Mesodermal cell (in vitro differentiated cells): ENCODE measurements around the gene NEK2.
"Not testable (repeated sequence)": the region's sequence is repeated elsewhere in the genome, so short reads cannot be mapped to it uniquely, and the experiment has no call there.

Experiments
- H3K27ac ChIP-seq: 2 replicates; pipeline ENCODE4 v1.7.0; 2013; ENCODE audit warnings: mild to moderate bottlenecking, low read depth, low read length, moderate library complexity; ENCODE audit not compliant: severe bottlenecking
- H3K36me3 ChIP-seq: 2 replicates; pipeline ENCODE4 v1.7.1; 2013; ENCODE audit warnings: mild to moderate bottlenecking, low read length, moderate library complexity; ENCODE audit not compliant: control insufficient read depth, insufficient read depth
- H3K4me1 ChIP-seq: one replicate; pipeline ENCODE4 v1.7.1; 2013; ENCODE audit warnings: mild to moderate bottlenecking, low read length; ENCODE audit not compliant: insufficient read depth, control insufficient read depth, poor library complexity, severe bottlenecking
- H3K4me3 ChIP-seq: 2 replicates; pipeline ENCODE4 v1.7.0; 2013; ENCODE audit warnings: low read length, control low read depth, mild to moderate bottlenecking; ENCODE audit not compliant: insufficient read depth, poor library complexity, severe bottlenecking; ENCODE audit errors: extremely low read depth
- H3K9me3 ChIP-seq: 2 replicates; pipeline ENCODE4 v1.7.1; 2013; ENCODE audit warnings: mild to moderate bottlenecking, low read length, moderate library complexity; ENCODE audit not compliant: control insufficient read depth
- WGBS, 2 experiments: methylation state at CpG; one replicate each; pipeline ENCODE4 v1.1.5; 2013; ENCODE audit warnings: missing lambda C conversion rate in 2 of 2; ENCODE audit not compliant: insufficient coverage in 2 of 2; 5-methylcytosine and 5-hydroxymethylcytosine counted together

Gene NEK2

GRCh38 chr1:211648336-211648735, 27.1 kb downstream of the NEK2 start:
- Histone ChIP-seq H3K9me3 (no peaks in the 10 kb centered on the region), H3K36me3 (no peaks in the 10 kb centered on the region), H3K27ac (no peak overlapping the region), H3K4me1 (no peaks in the 10 kb centered on the region), H3K4me3 (no peak overlapping the region)
- WGBS, 2 experiments: 78 to 100% methylated on average over 2 of the region's 3 CpGs

- Histone ChIP-seq H3K9me3 (no peaks in the 10 kb centered on the region), H3K4me1 (no peaks in the 10 kb centered on the region), H3K36me3 (no peaks in the 10 kb centered on the region), H3K4me3 (no peak overlapping the region), H3K27ac (no peak overlapping the region)
- WGBS, 2 experiments: 90 to 96% methylated on average over 2 to 4 of the region's 4 CpGs
Measured at GRCh38 chr1:211647711-211648121, 27.7 kb downstream of the NEK2 start.

- no peak overlapping the region for H3K27ac ChIP-seq
- H3K4me3 ChIP-seq: no peak overlapping the region
- H3K36me3 ChIP-seq: no peaks in the 10 kb centered on the region
- no peaks in the 10 kb centered on the region for H3K4me1 ChIP-seq
- WGBS, 2 experiments: 67% methylated on average over 1 of the region's 1 CpG; no CpG with 5 or more reads in 1 of the 2 experiments
- H3K9me3 ChIP-seq: no peaks in the 10 kb centered on the region
Measured at GRCh38 chr1:211646566-211646965, 28.9 kb downstream of the NEK2 start.

GRCh38 chr1:211645601-211646000, 29.8 kb downstream of the NEK2 start:
- 88 to 93% methylated on average over 3 to 4 of the region's 5 CpGs for WGBS, 2 experiments
- not testable (repeated sequence) for H3K9me3 ChIP-seq, H3K4me3 ChIP-seq, H3K36me3 ChIP-seq, H3K27ac ChIP-seq, H3K4me1 ChIP-seq

- Histone ChIP-seq H3K4me3 (no peak overlapping the region), H3K36me3 (no peaks in the 10 kb centered on the region), H3K4me1 (peaks cover 6% of the 10 kb centered on the region), H3K27ac (no peak overlapping the region), H3K9me3 (no peaks in the 10 kb centered on the region)
- no CpG with 5 or more reads among the region's 2 CpGs for WGBS, 2 experiments
Measured at GRCh38 chr1:211644653-211645052, 30.8 kb downstream of the NEK2 start.

- peaks cover 8% of the 10 kb centered on the region for H3K4me1 ChIP-seq
- H3K27ac ChIP-seq: no peak overlapping the region
- H3K9me3 ChIP-seq: no peaks in the 10 kb centered on the region
- no peak overlapping the region for H3K4me3 ChIP-seq
- H3K36me3 ChIP-seq: no peaks in the 10 kb centered on the region
- WGBS, 2 experiments: 61 to 66% methylated on average over 12 to 15 of the region's 20 CpGs
Measured at GRCh38 chr1:211643324-211644212, 31.9 kb downstream of the NEK2 start.

- Histone ChIP-seq H3K4me3 (no peak overlapping the region), H3K9me3 (no peaks in the 10 kb centered on the region), H3K27ac (no peak overlapping the region), H3K4me1 (peaks cover 8% of the 10 kb centered on the region), H3K36me3 (no peaks in the 10 kb centered on the region)
- 88 to 100% methylated on average over 2 to 3 of the region's 4 CpGs for WGBS, 2 experiments
Measured at GRCh38 chr1:211642870-211643269, 32.6 kb downstream of the NEK2 start.

- H3K27ac ChIP-seq: no peak overlapping the region
Measured at GRCh38 chr1:211641942-211642341, 33.5 kb downstream of the NEK2 start.

GRCh38 chr1:211641044-211641800, 34.2 kb downstream of the NEK2 start:
- Histone ChIP-seq H3K9me3 (no peaks in the 10 kb centered on the region), H3K36me3 (no peaks in the 10 kb centered on the region), H3K4me1 (peaks cover 8% of the 10 kb centered on the region), H3K27ac (no peak overlapping the region), H3K4me3 (no peak overlapping the region)
- 76 to 100% methylated on average over 2 to 4 of the region's 11 CpGs for WGBS, 2 experiments

More at GRCh38 chr1:211641942-211642341, 33.5 kb downstream of the NEK2 start:
- Histone ChIP-seq H3K4me3 (no peak overlapping the region), H3K36me3 (no peaks in the 10 kb centered on the region), H3K9me3 (no peaks in the 10 kb centered on the region), H3K4me1 (peaks cover 8% of the 10 kb centered on the region)
- 100% methylated on average over 1 of the region's 2 CpGs for WGBS, 2 experiments

GRCh38 chr1:211640301-211640630, 35.2 kb downstream of the NEK2 start:
- 60 to 65% methylated on average over 1 of the region's 1 CpG for WGBS, 2 experiments
- H3K4me1 ChIP-seq: peaks cover 8% of the 10 kb centered on the region
- no peaks in the 10 kb centered on the region for H3K36me3 ChIP-seq
- no peak overlapping the region for H3K27ac ChIP-seq
- no peaks in the 10 kb centered on the region for H3K9me3 ChIP-seq
- no peak overlapping the region for H3K4me3 ChIP-seq
